GM23248 (cell line): ENCODE measurements around the gene MYADML2.

ENCODE experiments used
- EZH2 ChIP-seq: fragments of 200-600 bp; sonication (generic); IDR thresholded peaks from 2 replicates; pipeline ENCODE4 v1.6.1; 2018; ENCODE audit warnings: antibody characterized with exemption, mild to moderate bottlenecking; ENCODE audit not compliant: insufficient read depth, poor library complexity, severe bottlenecking
- EZH2phosphoT487 ChIP-seq: fragments of 200-600 bp; sonication (generic); IDR thresholded peaks from 2 replicates; pipeline ENCODE4 v1.6.1; 2018; ENCODE audit warnings: antibody characterized with exemption, moderate library complexity, mild to moderate bottlenecking, low read depth; ENCODE audit not compliant: insufficient read depth

GRCh38 chr17:81962499-81963441, 15.7 kb upstream of the MYADML2 start:
- TF ChIP-seq EZH2 = no peak
- TF ChIP-seq EZH2phosphoT487 = no peak
